ENCODE data around the gene CNTN1. TPM values are rescaled to one million over a fixed set of nuclear protein-coding genes. Genes with fewer than 3 reads are reported as not detected.

The CNTN1 gene
- total RNA-seq, 1 experiment from 2014 or later, result 4.5 TPM

DNA sequence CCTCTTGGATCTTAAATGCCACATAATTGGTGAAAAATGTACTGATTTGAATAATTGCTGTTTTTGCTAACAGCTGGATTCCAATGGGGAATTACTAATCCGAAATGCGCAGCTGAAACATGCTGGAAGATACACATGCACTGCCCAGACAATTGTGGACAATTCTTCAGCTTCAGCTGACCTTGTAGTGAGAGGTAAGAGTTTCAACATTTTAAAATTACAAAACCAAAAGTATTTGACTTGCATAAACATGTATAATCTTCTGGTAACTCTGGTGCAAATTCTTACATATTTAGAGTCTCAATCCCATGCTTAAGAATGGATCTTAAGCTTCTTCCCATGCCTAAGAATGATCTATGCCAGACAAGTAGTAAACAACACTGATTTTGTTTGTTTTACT is 266.8 kb downstream of the CNTN1 start:
- DNase-seq (ENCODE audit: low spot score), result no peak

DNA sequence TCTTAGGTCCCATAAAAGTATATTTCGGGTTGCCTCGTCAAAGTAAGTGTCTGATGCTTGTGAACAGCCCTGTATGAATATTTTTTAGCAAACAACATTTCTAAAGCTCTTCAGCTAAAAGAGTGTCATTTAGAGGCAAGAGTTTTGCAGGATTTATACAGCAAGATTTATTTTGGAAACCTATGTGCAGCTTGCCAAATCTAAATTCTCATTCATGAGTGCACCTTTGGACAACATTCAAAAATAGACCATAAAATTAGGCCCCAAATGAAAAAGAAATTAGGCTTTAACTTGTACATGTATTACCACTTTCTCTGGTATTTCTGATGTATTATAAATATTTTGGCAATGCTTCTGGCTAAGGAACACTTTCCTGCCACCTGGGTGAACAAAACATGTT is 271.5 kb downstream of the CNTN1 start:
- no peak for DNase-seq (ENCODE audit: low spot score)

DNA sequence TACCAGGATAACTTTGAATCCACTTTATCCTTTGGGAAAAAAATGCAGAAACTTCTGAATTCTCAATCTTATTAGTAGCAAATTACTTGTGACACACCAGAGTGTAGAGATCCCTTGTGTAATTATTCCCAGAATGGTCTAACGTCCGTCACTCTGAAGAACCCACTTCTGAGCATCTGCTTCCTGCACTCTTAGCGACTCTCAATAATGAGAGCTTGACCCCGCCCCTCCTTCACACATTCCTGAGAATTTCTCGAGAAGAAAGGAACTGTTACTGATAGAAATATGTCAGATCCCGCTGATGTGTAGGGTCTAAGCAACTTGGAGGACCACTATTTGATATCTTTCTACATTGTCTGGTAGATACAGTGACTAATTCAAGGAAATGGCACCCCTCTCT is 277.6 kb downstream of the CNTN1 start:
- DNase-seq (ENCODE audit: low spot score), result no peak

DNA sequence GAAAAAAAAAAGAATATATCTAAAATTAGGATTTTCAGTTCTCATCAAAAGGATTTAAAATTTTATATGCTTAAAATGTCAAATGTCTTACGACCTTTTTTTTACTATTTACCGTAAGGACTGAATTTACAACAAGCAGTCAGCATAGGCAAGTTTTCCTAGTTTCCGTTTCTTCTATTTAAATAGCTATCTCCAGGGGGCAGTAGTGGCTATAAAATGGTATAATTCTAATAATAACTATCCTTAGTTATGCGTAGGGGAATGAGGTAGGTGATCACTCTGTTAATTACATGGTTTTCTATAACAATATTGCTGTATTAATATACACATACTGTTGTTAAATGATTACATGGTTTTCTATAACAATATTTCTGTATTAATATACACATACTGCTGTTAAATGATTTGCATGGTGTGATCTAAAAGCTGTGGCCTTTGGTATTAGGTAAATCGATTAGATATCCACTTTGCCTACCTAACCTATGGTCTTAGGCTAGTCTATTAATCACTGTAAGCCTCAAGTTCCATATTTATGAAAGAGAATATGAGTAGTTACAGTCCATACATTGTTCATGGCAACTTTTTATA is 278.2 kb downstream of the CNTN1 start:
- DNase-seq (ENCODE audit: low spot score), result peak; percentile 14

DNA sequence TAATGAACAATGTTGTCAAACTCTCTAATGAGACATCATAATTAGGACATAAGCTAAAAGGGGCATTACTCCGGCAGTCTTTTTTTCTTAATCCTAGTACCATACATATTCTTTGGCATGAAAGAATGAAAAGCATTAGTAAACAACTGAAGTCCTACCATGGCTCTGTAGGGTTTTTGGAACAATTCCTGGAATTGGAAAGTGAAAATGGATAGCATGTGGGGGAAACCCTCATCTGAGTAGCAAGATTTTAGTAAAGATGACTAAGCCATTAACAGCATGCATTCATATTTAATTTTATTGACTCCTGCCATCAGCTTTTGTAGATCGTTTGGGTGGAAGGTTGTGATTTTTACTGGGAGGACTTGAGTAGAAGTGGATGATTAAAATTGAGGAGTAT is 279.7 kb downstream of the CNTN1 start:
- DNase-seq (ENCODE audit: low spot score), result no peak

DNA sequence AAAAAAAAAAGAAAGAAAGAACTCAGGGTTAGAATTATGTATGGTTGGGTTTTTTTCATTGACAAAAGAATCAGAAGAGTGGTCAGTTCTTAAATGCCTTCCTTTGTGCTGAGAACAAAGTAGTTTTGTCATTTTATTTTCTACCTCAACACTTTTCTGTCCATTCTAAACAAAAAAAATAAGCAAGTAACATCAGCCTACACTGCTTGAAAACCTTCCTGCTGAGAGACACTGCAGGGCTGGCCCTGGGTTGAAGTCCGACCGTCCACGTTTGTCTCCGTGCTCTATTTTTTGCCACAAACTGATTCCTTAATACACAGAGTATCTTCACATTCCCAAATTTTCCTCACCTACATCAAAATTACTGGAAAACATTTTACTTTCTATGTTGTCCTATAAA is 284.3 kb downstream of the CNTN1 start:
- DNase-seq (ENCODE audit: low spot score), result no peak

DNA sequence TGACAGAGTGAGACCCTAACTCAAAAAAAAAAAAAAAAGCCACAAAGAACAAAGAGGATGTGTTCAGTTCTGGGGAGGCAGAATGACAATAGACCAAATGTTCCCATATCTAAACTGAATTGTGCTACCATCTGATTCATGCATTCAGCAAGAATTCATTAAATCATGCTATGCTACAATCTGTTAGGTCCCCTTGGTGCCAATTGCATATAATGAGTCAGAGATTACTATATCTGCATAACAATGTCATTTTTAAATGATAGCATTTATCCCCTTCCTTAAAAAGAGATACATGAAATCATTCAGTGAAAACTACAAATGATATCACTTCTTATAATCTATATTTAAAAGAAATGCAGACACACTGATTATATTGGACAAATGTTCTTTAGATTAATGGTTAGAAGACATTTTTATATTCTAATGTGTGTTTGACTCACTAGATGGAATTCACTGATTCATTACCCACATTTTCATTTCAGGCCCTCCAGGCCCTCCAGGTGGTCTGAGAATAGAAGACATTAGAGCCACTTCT is 288.3 kb downstream of the CNTN1 start:
- DNase-seq (ENCODE audit: low spot score), result peak; percentile 85

DNA sequence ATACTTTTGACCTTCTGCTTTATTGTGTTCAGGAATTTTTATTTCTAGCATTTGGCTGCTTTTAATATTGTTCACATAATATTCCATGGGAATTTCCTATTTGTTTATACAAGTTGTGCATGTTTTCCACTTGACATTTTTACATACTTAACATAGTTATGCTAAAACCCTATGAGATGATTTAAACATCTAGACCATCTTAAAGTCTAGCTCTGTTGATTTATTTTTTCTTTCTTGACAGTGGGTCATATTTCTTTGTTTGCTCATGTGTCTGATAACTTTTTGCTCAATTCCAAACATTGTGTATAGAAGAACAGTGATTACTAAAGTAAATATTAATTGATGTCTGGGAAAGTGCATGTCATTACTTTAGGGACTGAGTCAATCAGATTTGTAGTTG is 293.8 kb downstream of the CNTN1 start:
- DNase-seq (ENCODE audit: low spot score), result no peak

DNA sequence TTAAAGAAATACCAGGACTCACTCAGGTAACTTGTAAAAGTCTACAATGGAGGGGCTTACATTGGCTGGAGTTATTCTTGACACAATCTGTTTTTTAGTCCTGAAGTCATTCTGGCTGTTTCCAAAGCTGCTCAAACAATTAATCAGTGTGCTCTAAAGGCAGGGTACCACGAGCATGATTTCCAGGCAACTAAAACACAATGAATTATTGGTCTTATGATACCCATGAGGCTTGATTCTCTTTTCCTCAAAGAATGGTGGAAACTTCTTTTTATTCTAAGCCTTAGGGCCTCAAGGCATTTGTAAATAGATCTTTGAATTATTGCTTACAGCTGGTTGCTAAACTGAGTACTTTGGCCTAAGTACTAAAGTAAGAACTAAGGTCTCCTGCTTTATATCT is 296.1 kb downstream of the CNTN1 start:
- DNase-seq (ENCODE audit: low spot score), result no peak

DNA sequence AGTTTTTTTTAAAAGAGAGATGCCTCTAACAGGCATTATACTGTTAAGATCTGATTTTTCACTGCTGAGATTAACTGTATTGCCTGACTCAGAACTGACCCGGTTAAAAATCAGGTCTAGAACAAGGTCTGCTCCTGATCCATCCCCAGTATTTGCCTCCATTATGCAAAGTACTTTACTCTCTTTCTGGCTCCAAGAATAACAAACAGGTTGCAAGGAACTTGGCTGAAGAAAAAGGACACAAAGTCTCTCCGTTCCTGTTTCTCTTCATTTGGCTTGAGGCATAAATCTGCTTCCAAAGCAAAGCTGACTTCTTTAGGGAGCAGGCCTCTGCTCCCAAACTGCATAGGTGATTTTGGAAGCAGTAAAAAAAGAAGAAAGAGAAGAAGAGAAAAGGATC is 296.6 kb downstream of the CNTN1 start:
- DNase-seq (ENCODE audit: low spot score), result no peak

DNA sequence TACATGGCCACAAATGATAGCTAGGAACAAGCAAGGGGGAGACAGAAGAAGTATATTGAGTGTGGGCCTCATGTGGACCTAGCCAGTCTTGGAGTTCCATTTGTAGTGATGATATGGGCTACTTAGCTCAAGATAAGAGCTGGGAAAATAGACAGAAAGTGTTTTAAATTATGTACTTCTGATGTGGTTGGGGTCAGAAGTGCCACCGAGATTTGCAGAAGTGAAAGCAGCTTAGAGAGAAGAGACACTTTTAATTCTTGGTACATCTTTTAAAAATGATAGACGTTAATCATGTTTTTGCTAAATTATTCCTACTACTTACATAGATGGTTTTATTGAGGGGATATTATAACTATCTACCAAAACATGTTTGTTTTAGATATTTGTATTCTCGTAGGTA is 297.5 kb downstream of the CNTN1 start:
- DNase-seq (ENCODE audit: low spot score), result no peak

DNA sequence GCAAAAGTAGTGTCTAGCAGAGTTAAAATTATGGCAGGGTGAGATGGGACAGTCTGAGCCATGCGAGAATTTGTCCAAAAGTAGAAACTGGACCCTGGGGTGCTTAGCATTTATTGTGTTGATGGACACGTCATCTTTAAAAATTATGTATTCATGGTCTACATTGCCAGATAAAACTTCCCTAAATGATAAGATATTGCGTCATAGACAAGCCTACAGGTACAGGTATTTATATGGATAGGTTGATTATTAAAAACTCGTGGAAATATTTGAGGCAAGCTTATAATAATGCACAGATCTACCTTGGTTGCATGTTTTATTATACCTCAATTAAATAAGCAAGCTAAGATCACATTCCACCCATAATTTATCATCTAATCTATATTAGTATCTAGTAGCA is 299.9 kb downstream of the CNTN1 start:
- DNase-seq (ENCODE audit: low spot score), result no peak

DNA sequence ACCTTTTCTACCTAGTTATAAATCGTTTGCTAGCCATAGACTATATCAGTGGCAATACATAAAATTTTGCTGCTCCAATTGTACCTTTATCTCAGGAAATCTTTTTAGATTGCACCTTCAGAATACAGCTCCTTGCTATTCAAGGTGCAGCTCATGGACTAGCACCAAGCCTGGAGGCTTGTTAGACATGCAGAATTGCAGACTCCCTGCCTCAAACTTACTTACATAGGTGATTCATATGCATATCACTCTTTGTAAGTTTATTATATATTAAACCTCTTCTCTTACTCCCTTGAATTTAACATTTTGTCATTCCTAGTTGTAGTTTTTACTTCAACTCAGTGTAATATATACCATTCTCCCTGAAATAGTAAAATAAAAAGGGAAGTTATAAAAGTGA is 300.4 kb downstream of the CNTN1 start:
- DNase-seq (ENCODE audit: low spot score), result no peak

DNA sequence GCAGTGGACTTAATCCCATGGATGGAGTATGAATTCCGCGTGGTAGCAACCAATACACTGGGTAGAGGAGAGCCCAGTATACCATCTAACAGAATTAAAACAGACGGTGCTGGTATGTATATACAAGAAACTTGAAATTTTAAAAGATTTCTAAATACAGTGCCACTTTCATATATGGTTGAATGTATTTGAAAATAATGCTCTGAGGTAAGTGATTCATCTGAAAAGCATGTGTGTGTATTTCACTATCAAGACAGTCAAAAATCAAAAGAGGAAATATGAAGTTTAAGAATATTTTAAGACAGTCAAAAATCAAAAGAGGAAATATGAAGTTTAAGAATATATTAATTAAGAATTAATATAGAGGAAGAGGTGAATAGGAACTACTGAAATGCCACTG is 300.9 kb downstream of the CNTN1 start:
- DNase-seq (ENCODE audit: low spot score), result no peak

DNA sequence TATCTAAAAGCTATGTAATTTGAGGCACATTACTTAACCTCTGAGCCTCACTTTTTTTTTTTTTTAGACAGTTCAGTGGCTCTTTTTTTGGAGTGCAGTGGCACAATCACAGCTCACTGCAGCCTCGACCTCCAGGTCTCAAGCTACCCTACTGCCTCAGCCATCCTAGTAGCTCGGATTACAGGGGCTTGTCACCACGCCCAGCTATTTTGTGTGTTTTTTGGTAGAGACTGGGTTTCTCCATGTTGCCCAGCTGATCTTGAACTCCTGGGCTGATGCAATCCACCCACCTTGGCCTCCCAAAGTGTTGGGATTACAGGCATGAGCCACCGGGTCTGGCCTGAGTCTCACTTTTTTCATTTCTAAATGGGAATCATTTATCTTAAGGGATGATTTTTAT is 303.9 kb downstream of the CNTN1 start:
- no peak for DNase-seq (ENCODE audit: low spot score)

DNA sequence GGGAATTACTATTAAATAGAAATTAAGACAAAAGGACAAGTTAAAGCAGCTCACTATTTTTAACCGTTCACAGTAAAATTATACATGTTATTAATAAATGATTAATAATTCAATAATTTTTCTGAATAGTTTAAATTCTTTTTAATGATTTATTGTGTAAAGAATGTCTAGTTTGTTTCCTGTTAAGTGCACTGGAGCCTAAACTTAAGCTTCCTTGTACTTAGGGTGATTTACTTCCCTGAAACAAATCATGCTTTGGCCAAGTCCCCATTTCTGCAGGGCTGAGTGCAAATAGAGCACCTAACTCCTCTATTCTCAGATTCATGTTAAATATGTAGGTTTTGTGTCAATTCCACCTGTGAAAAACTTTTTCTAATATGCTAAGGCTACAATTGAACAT is 307.0 kb downstream of the CNTN1 start:
- DNase-seq (ENCODE audit: low spot score), result no peak

DNA sequence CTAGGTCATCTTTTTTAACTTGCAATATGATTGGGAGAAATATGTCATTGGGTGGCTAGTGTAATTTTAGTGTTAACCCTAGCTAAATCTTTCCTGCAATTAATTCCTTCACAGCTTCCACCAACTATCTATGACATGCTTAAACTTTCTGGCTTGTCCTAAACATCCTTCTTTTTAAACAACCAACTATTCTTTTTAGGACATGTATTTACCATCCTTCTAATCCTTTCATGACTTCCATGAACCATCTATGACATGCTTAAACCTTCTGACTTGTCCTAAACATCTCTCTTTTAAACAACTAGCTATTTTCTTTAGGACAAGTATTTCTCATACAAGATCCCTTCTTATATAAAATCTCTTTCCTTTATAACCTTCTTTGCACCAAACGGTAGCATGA is 316.2 kb downstream of the CNTN1 start:
- DNase-seq (ENCODE audit: low spot score), result peak; percentile 0

DNA sequence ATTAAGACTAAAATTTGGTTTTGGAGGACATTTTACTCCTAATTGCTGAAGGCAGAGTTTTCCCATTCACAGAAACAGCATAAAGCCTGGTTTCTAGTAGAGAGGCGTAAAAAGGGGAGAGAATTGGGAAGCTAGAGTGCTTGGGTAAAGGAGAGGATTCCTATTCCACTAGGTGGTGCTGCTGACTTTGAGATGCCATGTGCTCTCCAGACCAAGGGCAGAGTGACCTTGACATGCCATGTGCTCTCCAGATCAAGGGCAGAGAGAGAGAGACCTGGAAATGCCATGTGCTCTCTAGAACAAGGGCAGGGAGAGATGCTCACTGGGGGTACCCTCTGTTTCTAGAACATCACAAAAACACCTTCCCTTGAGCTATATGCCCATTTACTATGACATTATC is 319.7 kb downstream of the CNTN1 start:
- DNase-seq (ENCODE audit: low spot score), result no peak

DNA sequence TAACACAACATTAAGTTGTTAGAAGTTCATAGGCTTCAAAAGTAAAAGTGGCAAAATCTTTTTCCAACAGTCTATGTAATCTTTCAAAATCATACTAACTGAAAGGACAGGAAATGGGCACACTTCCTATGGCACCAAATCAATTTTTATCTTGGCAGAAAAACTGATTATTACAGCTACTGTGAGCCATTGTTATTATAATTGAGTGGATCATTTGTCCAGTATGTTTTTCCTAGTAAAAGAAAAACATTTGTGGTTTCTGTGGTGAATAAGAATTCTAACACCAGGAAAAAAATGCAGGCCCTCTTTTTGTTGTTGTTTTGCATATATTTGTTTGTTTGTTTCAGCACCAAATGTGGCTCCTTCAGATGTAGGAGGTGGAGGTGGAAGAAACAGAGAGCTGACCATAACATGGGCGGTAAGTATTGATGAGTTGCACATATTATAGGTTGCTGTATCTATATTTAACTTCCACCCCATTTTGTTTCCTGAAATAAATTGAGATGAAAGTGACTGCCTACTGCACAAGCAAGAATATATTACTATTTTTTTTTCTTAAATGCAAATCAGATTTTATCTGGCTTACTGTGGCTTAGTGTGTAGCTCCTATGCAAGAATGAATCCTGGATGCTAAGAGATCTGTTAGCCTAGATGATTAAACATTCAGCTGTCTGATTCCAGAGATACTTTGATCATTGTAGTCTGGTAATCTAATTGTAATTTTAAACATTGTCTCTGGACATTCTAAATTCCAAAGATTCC is 321.8 kb downstream of the CNTN1 start:
- DNase-seq (ENCODE audit: low spot score), result peak; percentile 52

DNA sequence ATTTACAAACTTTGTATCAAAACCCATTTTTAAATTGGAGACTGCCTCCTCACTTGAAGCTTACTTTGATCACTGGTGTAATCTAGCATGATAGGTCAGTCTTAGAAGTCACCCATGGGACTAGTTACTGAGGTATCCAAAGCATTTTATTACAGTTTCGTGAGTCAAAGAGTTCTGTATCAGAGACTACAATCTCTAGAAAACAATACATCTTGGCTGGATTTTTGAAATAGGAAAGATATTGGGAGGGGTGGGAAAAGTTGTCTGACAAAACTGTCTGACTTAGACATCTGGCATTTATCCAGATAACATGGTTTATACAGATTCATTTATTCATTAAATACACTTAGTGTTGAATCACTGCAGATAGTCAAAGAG is 322.4 kb downstream of the CNTN1 start:
- no peak for DNase-seq (ENCODE audit: low spot score)

DNA sequence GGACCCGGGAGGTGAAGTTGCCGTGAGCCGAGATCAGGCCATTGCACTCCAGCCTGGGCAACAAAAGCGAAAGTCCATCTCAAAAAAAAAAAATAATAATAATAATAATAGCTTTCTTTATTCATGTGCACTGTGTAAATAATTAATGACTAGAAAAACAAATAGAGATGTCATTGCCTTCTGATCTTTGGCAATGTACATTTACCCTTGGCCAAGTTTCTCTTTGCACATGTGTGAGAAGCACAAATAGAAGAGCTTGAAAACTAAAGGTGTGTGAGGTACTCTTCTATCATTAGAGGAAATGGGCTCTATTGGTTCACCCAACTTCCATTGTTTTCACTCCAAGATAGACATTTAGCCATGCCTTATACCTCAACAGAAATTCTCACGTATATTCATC is 325.8 kb downstream of the CNTN1 start:
- DNase-seq (ENCODE audit: low spot score), result no peak

DNA sequence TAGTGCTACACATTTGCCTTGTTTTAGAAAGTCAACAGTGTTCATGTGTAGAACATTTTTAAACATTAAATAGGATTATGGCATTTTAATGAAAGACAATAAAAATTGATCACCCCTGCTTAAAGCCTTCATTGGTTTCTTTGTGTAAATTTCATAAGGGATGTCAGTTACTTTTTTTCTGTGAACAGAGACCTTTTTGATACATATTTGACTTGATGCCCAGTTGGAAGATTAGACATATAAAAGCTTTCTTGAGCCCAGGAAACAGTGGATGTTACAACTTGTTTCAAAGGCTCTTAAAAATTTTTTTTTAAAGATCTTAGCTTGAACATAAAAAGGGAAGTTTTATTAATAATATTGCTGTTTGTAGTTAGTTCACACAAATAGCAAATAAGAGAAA is 327.2 kb downstream of the CNTN1 start:
- no peak for DNase-seq (ENCODE audit: low spot score)

DNA sequence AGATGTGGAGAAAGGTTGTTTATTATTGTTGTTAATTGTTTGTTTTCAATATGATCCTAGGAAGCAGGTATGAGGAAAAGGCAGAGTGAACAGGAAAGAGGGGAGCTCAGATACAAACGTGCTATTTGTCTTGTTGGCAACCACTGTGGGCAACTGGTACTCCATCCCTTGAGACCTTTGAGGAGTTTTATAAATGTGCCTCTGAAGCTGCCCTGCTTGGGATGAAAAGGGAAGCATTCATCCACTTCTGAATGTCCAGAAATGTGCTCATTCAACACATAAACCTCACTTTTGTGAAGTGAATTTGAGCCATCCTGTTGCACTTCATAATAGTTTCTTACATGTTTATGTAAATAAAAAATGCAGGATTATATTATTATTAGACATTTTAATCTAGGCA is 331.6 kb downstream of the CNTN1 start:
- no peak for DNase-seq (ENCODE audit: low spot score)

DNA sequence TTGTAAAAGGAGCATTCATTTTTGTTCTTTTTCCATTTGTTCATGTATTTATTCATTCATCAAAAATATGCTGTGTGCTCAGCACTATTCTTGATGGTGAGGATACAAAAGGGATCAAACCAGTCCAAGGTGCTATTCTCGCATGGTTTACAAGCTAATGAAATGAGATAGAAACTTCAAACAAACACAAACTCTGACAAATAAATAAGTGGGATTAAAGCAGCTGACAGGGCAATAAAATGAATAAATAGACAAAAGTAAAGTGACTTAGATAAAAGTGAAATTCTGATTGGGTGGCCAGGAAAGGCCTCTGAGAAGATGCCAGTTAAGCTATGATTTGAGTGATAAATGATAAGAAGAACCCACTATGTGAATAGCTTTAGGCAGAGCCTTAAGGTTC is 333.9 kb downstream of the CNTN1 start:
- DNase-seq (ENCODE audit: low spot score), result no peak

Measured in A172 (cell line).